Naive B cell (primary cell): Measurements from ENCODE around the gene FHDC1. TPM values are rescaled to one million over a fixed set of nuclear protein-coding genes. Genes with fewer than 3 reads are reported as not detected.

Source experiments
- ATAC-seq, 2 donors: fragments of 150-1000 bp; cut with Tn5 transposase; 2 replicates each; pipeline ENCODE4 v1.10.0; 2021; ENCODE audit warnings: low read depth in 2 of 2, mild to moderate bottlenecking in 2 of 2, moderate library complexity in 2 of 2
- DNase-seq: peaks from one replicate; pipeline ENCODE4 v3.0.0; 2022
- H3K27ac Mint-ChIP-seq, 6 donors: one replicate each; pipeline ENCODE4 v1.8.0; 2020 to 2022; ENCODE audit warnings: mild to moderate bottlenecking in 6 of 6, mixed read lengths in 6 of 6, moderate library complexity in 5 of 6, inconsistent platforms in 2 of 6
- H3K27me3 Mint-ChIP-seq, 3 donors: one replicate each; pipeline ENCODE4 v1.8.0; 2021 to 2022; ENCODE audit warnings: mixed read lengths in 3 of 3, mild to moderate bottlenecking in 1 of 3
- H3K36me3 Mint-ChIP-seq, 2 donors: one replicate each; pipeline ENCODE4 v1.8.0; 2020 to 2022; ENCODE audit warnings: mixed read lengths in 2 of 2, inconsistent platforms in 1 of 2, mild to moderate bottlenecking in 1 of 2
- H3K4me1 Mint-ChIP-seq, 3 donors: one replicate each; pipeline ENCODE4 v1.8.0; 2020 to 2022; ENCODE audit warnings: mixed read lengths in 3 of 3, inconsistent platforms in 1 of 3, mild to moderate bottlenecking in 1 of 3, moderate library complexity in 1 of 3
- H3K4me3 Mint-ChIP-seq, 8 donors: one replicate each; pipeline ENCODE4 v1.8.0; 2020 to 2022; ENCODE audit warnings: mild to moderate bottlenecking in 8 of 8, mixed read lengths in 8 of 8, moderate library complexity in 8 of 8, inconsistent platforms in 2 of 8
- H3K9me3 Mint-ChIP-seq, 7 donors: one replicate each; pipeline ENCODE4 v1.8.0; 2020 to 2022; ENCODE audit warnings: mixed read lengths in 7 of 7, mild to moderate bottlenecking in 5 of 7, inconsistent platforms in 2 of 7, moderate library complexity in 1 of 7
- polyA plus RNA-seq, 6 donors: library from polyadenylated mRNA; unstranded; fragments of 300-500 nt; fragmentation: Illumina TruSeq; gene quantifications; one replicate each; pipeline ENCODE4 v1.2.3, GENCODE V29; 2021; ENCODE audit warnings: low read depth in 6 of 6

FHDC1 gene
- polyA plus RNA-seq, 6 donors from 2014 or later, result not detected

GRCh38 chr4:152917543-152918395 is 18.4 kb upstream of the FHDC1 start:
- H3K9me3 Mint-ChIP-seq, result peaks cover 4 to 25% (median 17%) of the 10 kb centered on the region in 7 donors
- H3K27me3 Mint-ChIP-seq, result no peaks in the 10 kb centered on the region
- no peak for ATAC-seq
- H3K27ac Mint-ChIP-seq, result no peak overlapping the region
- no peaks in the 10 kb centered on the region for H3K4me1 Mint-ChIP-seq
- no peak for DNase-seq
- H3K4me3 Mint-ChIP-seq, result no peak overlapping the region
- peaks cover 4 to 19% of the 10 kb centered on the region in 2 donors for H3K36me3 Mint-ChIP-seq

- Mint-ChIP-seq H3K9me3 (peaks cover 4 to 25% (median 17%) of the 10 kb centered on the region in 7 donors), H3K4me3 (no peak overlapping the region), H3K4me1 (no peaks in the 10 kb centered on the region), H3K27ac (no peak overlapping the region), H3K36me3 (peaks cover 4 to 19% of the 10 kb centered on the region in 2 donors), H3K27me3 (no peaks in the 10 kb centered on the region)
- no peak for DNase-seq
- no peak for ATAC-seq
Observed at GRCh38 chr4:152919826-152920225, 16.3 kb upstream of the FHDC1 start.

- H3K4me1 Mint-ChIP-seq, result peaks cover 0 to 5% (median 0%) of the 10 kb centered on the region in 3 donors
- no peak for DNase-seq
- peaks cover 4 to 25% (median 17%) of the 10 kb centered on the region in 7 donors for H3K9me3 Mint-ChIP-seq
- H3K27me3 Mint-ChIP-seq, result no peaks in the 10 kb centered on the region
- ATAC-seq, result no peak
- H3K4me3 Mint-ChIP-seq, result no peak overlapping the region
- H3K36me3 Mint-ChIP-seq, result peaks cover 4 to 19% of the 10 kb centered on the region in 2 donors
- no peak overlapping the region for H3K27ac Mint-ChIP-seq
Observed at GRCh38 chr4:152920768-152921167, 15.4 kb upstream of the FHDC1 start.

GRCh38 chr4:152921284-152921683 is 14.8 kb upstream of the FHDC1 start:
- H3K27ac Mint-ChIP-seq, result no peak overlapping the region
- peaks cover 0 to 9% (median 1%) of the 10 kb centered on the region in 3 donors for H3K4me1 Mint-ChIP-seq
- peaks cover 4 to 19% of the 10 kb centered on the region in 2 donors for H3K36me3 Mint-ChIP-seq
- no peaks in the 10 kb centered on the region for H3K27me3 Mint-ChIP-seq
- H3K4me3 Mint-ChIP-seq, result no peak overlapping the region
- DNase-seq, result no peak
- peaks cover 4 to 25% (median 17%) of the 10 kb centered on the region in 7 donors for H3K9me3 Mint-ChIP-seq
- no peak for ATAC-seq

DNA sequence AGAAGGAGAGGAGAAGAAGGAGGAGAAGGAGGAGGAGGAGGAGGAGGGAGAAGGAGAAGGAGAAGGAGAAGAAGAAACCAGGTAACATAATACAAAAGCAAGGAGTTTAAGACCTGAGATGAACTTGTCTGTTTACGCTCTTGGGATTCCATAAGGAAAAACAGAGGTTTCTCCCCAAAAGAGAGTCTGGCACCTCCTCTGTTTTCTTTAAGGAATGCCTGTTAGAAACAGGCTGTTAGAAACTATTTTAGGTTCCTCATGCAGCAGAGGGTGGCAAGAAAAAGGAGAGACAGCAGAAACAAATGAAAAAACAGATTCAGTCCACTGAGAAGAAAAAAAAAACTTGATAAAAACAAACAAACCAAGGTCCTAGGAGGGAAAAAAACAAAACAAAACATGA is 10.3 kb upstream of the FHDC1 start:
- peaks cover 13 to 26% (median 18%) of the 10 kb centered on the region in 3 donors for H3K4me1 Mint-ChIP-seq
- DNase-seq, result no peak
- ATAC-seq, result no peak
- H3K36me3 Mint-ChIP-seq, result peaks cover 0 to 8% of the 10 kb centered on the region in 2 donors
- H3K27me3 Mint-ChIP-seq, result peaks cover 0 to 4% (median 0%) of the 10 kb centered on the region in 3 donors
- peak overlapping the region in 2 of 6 donors; percentile 79 to 84 for H3K27ac Mint-ChIP-seq
- H3K4me3 Mint-ChIP-seq, result no peak overlapping the region
- peaks cover 0 to 8% (median 4%) of the 10 kb centered on the region in 7 donors for H3K9me3 Mint-ChIP-seq

DNA sequence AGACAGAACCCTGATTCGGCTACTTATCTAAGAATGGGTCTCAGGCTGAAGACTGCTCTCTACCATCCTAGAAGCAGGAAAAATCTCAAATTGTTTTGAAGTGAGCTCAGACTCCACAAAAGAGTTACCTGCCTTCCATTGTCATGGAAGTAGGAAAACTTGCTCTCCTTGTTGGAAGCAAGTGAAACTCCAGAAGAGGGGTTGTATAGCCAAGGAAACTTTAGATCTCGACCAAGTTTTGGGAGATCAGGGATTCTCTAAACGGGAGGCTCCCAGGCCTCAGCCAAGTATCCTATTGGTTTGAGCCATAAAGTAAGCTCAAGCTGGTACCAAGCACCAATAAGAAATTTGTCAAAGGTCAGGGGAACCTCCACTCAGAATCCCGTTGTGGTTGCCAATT is 9.2 kb upstream of the FHDC1 start:
- ATAC-seq (no peak), DNase-seq (no peak)
- H3K4me1 Mint-ChIP-seq, result peaks cover 13 to 26% (median 18%) of the 10 kb centered on the region in 3 donors
- peaks cover 0 to 13% (median 0%) of the 10 kb centered on the region in 3 donors for H3K27me3 Mint-ChIP-seq
- H3K4me3 Mint-ChIP-seq, result no peak overlapping the region
- H3K9me3 Mint-ChIP-seq, result peaks cover 0 to under 1% (median 0%) of the 10 kb centered on the region in 7 donors
- no peak overlapping the region for H3K27ac Mint-ChIP-seq
- H3K36me3 Mint-ChIP-seq, result peaks cover 0 to 2% of the 10 kb centered on the region in 2 donors

- ATAC-seq (peak in 1 of 2 donors; percentile 56), DNase-seq (no peak)
- Mint-ChIP-seq H3K4me3 (peak overlapping the region in 1 of 8 donors; percentile 2), H3K36me3 (no peaks in the 10 kb centered on the region), H3K4me1 (peaks cover 13 to 26% (median 18%) of the 10 kb centered on the region in 3 donors), H3K27ac (peak overlapping the region in 3 of 6 donors; percentile 3 to 47 (median 4)), H3K9me3 (no peaks in the 10 kb centered on the region), H3K27me3 (peaks cover 0 to 13% (median 2%) of the 10 kb centered on the region in 3 donors)
Observed at GRCh38 chr4:152927737-152928136, 8.4 kb upstream of the FHDC1 start.

DNA sequence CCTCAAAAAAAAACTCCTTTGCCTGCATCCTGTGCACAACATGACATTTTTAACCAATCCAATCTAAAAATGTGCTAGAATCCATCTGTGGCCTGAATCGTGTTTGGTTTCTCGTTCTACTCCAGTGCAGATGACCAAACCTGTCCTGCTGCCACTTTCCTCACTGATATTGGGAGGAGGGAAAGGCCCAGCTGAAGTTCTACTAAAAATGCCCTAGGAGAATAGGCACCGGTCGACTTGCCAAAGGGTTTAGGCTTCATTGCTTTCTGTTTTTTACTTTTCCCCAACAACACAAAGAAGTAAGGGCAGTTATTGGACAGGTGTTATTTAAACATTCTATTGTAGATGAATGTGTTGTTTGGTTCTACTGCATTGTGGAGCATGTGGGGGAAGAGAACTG is 7.8 kb upstream of the FHDC1 start:
- H3K27me3 Mint-ChIP-seq, result peaks cover 3 to 13% (median 7%) of the 10 kb centered on the region in 3 donors
- H3K4me3 Mint-ChIP-seq, result peak overlapping the region in 1 of 8 donors; percentile 20
- no peaks in the 10 kb centered on the region for H3K9me3 Mint-ChIP-seq
- peak overlapping the region in 2 of 6 donors; percentile 4 to 45 for H3K27ac Mint-ChIP-seq
- peaks cover 13 to 26% (median 18%) of the 10 kb centered on the region in 3 donors for H3K4me1 Mint-ChIP-seq
- DNase-seq (no peak), ATAC-seq (no peak)
- no peaks in the 10 kb centered on the region for H3K36me3 Mint-ChIP-seq

DNA sequence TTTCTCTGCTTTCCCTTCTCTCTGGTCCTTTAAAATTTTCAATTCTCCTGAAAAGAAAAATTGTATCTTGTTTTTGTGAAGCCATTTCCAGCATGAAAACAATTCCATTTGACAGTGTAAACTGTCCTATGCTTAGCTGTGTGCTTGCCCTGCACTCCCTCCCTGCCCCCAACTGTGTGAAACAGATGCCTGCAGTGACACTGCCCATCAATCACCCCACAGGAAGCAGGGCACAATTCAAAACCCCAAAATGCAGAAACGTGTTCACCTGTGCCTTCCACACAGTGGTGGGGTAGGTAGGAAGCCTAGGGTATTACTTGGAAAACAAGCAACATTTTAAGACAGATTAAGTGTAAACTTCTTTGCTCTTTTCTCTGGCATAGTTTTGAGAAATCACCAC is 6.2 kb upstream of the FHDC1 start:
- DNase-seq, result no peak
- Mint-ChIP-seq H3K27me3 (peaks cover 15 to 28% (median 21%) of the 10 kb centered on the region in 3 donors), H3K4me1 (peaks cover 16 to 31% (median 19%) of the 10 kb centered on the region in 3 donors), H3K27ac (no peak overlapping the region), H3K4me3 (no peak overlapping the region), H3K9me3 (no peaks in the 10 kb centered on the region), H3K36me3 (no peaks in the 10 kb centered on the region)
- no peak for ATAC-seq

DNA sequence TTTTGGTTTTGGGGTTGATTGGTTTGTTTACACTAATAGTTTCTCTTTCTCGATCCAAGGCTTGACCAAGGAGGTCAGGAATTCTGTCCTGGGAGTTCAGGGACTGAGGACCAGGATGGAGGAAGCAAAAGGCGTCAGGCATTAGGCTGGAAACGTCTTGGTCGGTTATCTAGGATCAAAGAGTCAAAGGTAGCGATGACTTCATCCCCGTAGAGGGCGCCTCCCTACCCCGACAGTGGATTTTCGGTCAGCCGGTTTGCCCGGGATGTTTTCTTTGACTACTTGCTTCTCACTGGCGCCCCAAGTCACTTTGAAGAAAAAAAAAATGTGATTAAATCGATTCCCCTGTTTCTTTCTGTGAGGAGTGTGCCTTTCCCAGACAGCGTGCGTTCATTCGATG is 980 bp upstream of the FHDC1 start:
- Mint-ChIP-seq H3K27me3 (peaks cover 45 to 59% (median 56%) of the 10 kb centered on the region in 3 donors), H3K9me3 (no peaks in the 10 kb centered on the region), H3K4me3 (peak overlapping the region; percentile 78 to 89 (median 85)), H3K27ac (peak overlapping the region in 3 of 6 donors; percentile 2 to 36 (median 7)), H3K36me3 (no peaks in the 10 kb centered on the region), H3K4me1 (peaks cover 23 to 30% (median 25%) of the 10 kb centered on the region in 3 donors)
- ATAC-seq (peak in 1 of 2 donors; percentile 17), DNase-seq (peak; percentile 16)

DNA sequence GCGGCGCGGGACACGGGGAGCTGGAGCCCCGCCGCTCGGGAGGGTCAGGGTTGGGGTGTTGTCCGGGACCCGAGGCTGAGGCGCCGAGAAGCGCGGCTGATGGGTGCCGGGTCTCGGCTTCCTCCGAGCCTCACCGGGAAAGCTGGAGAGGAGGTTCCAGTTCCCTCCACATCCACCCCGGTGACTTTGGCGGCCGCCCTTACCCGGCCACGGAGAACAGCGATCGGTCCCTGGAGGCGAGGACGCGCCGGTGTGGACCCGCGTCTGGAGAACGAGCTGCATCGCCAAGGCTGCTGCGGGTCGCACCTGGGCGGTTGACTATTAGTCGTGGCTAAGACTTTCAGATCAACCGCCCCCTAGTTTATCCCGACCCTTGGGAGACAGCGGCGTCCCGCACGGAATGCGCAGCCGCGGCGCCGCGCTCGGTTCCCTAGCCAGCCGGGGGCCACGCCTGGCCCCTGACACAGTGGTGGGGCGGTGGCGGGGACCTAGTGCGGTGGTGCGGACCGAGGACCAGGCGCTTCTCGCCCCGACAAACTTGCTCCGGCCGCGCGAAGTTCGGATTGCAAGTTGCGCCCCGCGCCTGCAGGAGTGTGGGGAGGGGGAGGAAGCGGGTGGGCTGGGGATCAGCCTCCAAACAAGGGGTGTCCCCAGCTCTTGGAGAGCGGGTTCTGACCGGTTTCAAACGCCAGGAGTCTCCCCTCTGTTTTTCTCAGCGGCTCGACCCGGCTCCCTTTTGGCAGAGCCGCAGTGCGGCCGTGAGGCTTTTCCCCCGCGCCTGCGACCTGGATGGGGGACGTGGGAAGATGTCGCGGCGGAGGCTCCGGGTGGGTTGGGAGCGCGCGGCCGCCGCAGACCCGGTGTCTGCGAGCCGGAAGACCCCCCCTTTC is 568 bp downstream of the FHDC1 start:
- DNase-seq (peak; percentile 26), ATAC-seq (peak; percentile 24 to 29)
- no peaks in the 10 kb centered on the region for H3K36me3 Mint-ChIP-seq
- H3K9me3 Mint-ChIP-seq, result no peaks in the 10 kb centered on the region
- H3K27ac Mint-ChIP-seq, result no peak overlapping the region
- peak overlapping the region; percentile 71 to 88 (median 79) for H3K4me3 Mint-ChIP-seq
- peaks cover 23 to 30% (median 25%) of the 10 kb centered on the region in 3 donors for H3K4me1 Mint-ChIP-seq
- H3K27me3 Mint-ChIP-seq, result peaks cover 50 to 61% (median 53%) of the 10 kb centered on the region in 3 donors

DNA sequence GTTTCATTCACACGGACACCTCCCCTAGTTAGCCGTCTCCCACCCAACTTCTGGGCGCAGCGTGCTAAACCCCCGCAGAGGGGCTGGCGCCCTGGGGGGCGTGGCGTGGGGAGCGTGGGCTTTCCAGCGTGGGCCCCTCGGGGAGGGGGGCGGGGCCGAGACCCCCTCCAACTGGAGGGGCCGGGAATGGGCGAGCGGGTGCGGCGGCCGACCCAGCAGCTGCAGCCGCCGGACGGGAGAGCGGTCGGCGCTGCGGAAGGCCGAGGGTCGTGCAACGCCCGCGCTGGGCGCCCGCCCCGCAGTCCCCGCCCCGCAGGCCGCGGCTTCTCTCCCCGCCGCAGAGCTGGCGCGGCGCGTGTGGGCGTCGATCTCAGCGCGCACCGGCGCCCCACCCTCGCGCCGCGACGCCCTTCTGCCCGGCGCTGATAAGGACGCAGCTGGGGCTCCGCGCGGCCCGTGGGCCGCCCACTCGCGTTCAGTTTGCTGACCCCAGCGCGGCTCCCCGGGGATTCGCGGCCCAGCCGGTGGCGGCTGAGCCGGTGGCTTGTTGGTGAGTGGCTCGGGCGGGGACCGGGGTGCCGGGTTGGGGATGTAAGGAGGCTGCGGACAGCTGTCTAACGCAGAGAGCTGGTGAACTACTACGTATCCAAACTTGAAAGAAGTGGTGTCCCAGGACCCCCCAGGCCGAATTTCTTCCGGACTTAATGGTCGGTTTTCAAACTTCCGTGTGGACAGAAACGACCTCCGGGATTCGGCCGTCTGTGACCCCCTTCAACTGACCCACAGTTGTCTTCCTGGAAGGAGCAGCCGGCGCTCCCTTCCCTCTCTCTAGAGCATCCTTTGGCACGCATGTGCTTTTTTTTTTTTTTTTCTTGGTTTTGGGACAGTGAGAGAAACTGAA is 1.5 kb downstream of the FHDC1 start:
- no peaks in the 10 kb centered on the region for H3K36me3 Mint-ChIP-seq
- H3K27me3 Mint-ChIP-seq, result peaks cover 50 to 64% (median 58%) of the 10 kb centered on the region in 3 donors
- ATAC-seq (peak; percentile 65 to 66), DNase-seq (peak; percentile 42)
- H3K4me1 Mint-ChIP-seq, result peaks cover 23 to 30% (median 25%) of the 10 kb centered on the region in 3 donors
- H3K9me3 Mint-ChIP-seq, result no peaks in the 10 kb centered on the region
- peak overlapping the region in 1 of 6 donors; percentile 54 for H3K27ac Mint-ChIP-seq
- peak overlapping the region; percentile 80 to 93 (median 87) for H3K4me3 Mint-ChIP-seq
